T47D (cell line): ENCODE measurements around the gene GSG1.
"Not testable (repeated sequence)": the region's sequence is repeated elsewhere in the genome, so short reads cannot be mapped to it uniquely, and the experiment has no call there.

Source experiments
- DNase-seq, 2 experiments: peaks; one replicate each; pipeline versions ENCODE4 v3.0.0 to v3.0.0-alpha.2; 2011 to 2012; ENCODE audit warnings: low read depth in 1 of 2, low spot score in 1 of 2
- JUND ChIP-seq: IDR thresholded peaks from 2 replicates; pipeline ENCODE4 v1.6.1; 2012; ENCODE audit warnings: low read depth
- in situ Hi-C: cut with HindIII; loops from 2 replicates; pipeline ENCODE4 v1.10.0; 2016; ENCODE audit warnings: low sequenced_read_pairs, low pct_unique_long_range_greater_than_20kb

The GSG1 gene

GRCh38 chr12:13061377-13061776 lies 42.1 kb downstream of the GSG1 start:
- no peak for DNase-seq
- in situ Hi-C loops = no loop called here
- TF ChIP-seq JUND = no peak

DNA sequence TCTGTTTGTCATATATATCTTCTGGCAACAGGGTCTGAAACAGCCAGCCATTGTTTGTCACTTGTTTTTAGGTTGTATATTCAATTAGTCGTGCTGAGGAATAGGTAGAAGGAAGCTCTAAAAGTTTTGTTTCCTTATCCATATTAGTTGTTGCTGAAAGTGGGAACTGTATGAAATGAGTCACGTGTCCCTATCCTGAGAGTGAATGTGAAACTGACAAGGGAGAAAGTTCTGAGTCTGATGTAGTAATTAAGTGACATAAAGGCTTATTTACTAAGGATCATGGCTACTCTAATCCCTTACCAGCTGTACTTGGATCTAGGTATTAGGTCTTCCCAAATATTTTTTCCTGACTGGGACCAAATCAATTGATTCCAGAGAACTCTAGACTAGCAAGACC lies 42.9 kb downstream of the GSG1 start:
- in situ Hi-C loops = no loop called here
- TF ChIP-seq JUND = no peak
- no peak for DNase-seq

DNA sequence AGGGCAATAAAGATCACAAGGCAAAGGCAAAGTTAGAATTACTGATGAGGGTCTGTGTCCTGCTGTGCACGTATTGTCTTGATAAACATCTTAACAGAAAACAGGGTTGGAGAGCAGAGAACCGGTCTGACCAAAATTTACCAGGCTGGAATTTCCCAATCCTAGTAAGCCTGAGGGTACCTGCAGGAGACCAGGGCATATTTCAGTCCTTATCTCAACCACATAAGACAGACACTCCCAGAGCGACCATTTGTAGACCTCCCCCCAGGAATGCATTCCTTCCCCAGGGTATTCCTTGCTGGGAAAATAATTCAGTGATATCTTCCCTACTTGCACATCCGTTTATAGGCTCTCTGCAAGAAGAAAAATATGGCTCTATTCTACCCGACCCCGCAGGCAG lies 49.9 kb downstream of the GSG1 start:
- DNase-seq, in situ Hi-C loops: not testable (repeated sequence)

DNA sequence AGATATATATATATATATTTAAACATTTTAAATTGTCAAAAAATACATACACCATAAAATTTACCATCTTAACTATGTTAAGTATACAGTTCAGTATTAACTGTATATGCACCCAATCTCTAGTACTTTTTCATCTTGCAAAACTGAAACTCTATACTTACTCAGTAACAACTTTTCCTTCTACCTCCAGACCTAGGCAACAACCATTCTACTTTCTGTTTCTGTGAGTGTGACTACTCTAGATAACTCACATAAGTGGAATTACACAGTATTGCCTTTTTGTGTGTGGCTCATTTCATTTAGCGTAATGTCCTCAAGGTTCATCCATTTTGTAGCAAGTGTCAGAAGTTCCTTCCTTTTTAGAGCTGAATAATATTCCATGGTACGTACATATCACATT lies 51.0 kb downstream of the GSG1 start:
- in situ Hi-C loops = no loop called here
- DNase-seq = no peak
- TF ChIP-seq JUND = no peak

GRCh38 chr12:13049816-13050215 lies 53.7 kb downstream of the GSG1 start:
- in situ Hi-C loops = no loop called here
- no peak for DNase-seq
- TF ChIP-seq JUND = no peak

- TF ChIP-seq JUND = no peak
- DNase-seq = no peak
- in situ Hi-C loops = no loop called here
Measured at GRCh38 chr12:13046964-13047363, 56.5 kb downstream of the GSG1 start.

DNA sequence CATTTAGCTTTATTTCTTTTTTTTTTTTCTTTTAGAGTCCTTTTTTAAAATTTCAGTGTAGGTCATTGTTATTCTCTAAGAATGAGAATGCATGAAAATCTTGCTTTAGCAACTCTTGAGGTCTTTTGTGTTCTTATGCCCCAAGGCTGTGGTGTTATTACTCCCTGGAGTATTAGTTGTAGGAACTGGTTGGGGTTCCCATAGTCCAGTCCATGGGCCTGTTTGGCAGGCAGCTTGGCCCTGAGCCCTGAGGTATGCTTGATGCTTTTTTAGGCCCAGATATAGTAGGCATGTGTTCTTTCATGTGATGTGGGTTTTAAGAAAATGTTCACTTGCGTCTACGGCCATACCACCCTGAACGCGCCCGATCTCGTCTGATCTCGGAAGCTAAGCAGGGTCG lies 57.7 kb downstream of the GSG1 start:
- TF ChIP-seq JUND = no peak
- peak; percentile 7 to 19 for DNase-seq
- in situ Hi-C loops = no loop called here

- in situ Hi-C loops = no loop called here
- no peak for TF ChIP-seq JUND
- DNase-seq = no peak
Measured at GRCh38 chr12:13044906-13045299, 58.6 kb downstream of the GSG1 start.

GRCh38 chr12:13044002-13044905 lies 59.2 kb downstream of the GSG1 start, which contains the start of gene FAM234B:
TSS of gene FAM234B (plus strand) at chr12:13044381. CDS start at chr12:13044404, 23 bp downstream.
- in situ Hi-C loops = no loop called here
- DNase-seq = peak; percentile 38
- TF ChIP-seq JUND = no peak

DNA sequence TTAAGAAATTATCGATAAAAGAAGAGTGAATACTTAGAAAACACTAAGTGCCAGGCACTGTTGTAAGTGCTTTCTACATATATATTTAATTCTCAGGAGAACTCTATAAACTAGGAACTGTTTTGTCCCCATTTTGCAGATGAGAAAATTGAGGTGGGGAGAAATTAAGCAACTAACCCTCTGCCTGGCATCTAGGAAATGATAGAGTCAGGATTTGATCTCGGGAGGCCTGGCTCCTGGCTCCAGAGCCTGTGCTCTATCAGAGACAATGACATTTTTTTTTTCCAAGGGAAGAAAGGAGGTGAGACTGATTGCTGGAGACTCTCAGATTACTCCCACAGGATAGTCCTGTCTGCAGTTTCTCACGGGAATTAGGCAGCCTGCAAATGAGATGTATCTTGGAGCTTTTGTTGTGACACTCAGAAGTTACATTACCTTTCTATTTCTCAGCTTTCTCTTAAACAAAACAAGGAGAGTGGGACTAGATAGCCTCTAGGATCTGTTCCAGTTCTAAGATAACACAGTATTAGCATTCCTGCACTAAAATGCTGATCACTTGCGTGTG lies 60.7 kb downstream of the GSG1 start:
- DNase-seq = no peak
- TF ChIP-seq JUND = no peak
- in situ Hi-C loops = no loop called here

- peak in 1 of 2 experiments; percentile 35 for DNase-seq
- in situ Hi-C loops = no loop called here
Measured at GRCh38 chr12:13041224-13041623, 62.2 kb downstream of the GSG1 start.

DNA sequence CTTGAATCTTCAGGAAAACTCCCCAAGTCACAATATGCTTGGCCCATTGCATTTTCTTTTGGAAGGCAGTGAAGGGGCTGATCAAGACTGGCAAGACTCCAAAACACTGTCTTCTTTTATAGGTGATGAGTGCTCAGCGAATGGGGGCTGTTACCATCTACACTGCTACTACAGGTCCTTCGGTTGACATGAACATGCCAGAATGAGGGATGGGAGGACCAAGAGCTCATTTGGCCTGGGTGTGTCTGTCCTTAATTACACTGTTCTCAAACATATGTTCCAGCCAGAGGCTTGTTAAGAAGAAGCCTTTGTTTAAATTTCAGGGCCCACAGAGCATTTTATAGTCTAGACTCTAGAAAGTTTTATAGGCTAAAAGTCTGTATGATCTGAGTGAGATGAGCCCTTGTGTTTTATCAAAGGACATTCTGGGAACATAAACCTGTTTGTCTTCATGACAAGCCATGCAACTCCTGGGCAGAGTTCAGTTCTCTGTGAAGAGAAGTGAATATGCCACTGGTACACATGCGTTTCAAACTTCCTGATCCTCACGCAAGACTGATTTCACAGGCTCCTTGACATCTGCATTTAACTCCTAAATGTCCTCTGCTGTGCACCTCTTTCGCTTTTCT lies 64.0 kb downstream of the GSG1 start:
- in situ Hi-C loops = no loop called here
- no peak for DNase-seq
- TF ChIP-seq JUND = no peak

More at GRCh38 chr12:13041224-13041623, 62.2 kb downstream of the GSG1 start:
- no peak for TF ChIP-seq JUND

DNA sequence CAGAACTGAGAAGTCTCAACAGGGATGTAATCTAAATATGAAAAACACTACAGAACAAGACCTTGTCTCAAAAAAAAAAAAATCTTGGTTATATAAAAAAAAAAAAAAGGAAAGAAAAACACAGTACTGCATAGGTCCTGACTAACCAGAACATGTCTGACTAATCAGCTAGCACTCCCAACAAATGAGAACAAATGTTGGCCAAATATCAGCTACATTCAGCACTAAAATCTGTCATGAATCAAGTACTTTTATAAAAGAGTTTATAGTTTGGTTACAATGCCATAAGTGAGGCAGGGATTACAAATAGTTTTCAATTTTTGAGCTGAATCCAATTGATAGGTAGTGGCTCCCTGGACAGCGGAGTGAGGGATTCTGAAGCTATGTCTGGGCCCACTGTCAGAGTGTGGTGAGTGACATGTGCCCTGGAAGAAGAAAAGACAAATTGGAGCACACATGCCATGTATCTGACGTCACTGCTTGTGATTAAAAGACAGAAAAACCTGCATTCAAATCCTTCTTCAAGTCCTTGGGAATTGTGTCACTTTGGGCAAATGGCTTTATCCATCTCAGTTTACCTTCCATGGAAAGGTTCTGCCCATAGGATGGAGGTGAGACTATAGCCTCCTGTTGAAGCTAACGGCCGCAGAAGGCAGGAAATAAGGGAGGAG lies 64.8 kb downstream of the GSG1 start:
- no peak for TF ChIP-seq JUND
- in situ Hi-C loops = no loop called here
- no peak for DNase-seq
